MM.1S (cell line): ENCODE measurements around the gene ZNF549.
A peak's percentile ranks its signal among the peaks of the same experiment; 100 is the strongest.

ENCODE experiments used
- DNase-seq: peaks from one replicate; pipeline ENCODE4 v3.0.0-alpha.2; 2015
- H2AFZ ChIP-seq: fragments of 300-600 bp; sonication (generic); 2 replicates; pipeline ENCODE4 v1.6.0; 2016; ENCODE audit warnings: antibody characterized with exemption, low read length
- H3F3A ChIP-seq: fragments of 300-600 bp; sonication (generic); 2 replicates; pipeline ENCODE4 v1.6.1; 2016; ENCODE audit warnings: mild to moderate bottlenecking, antibody characterized with exemption, low read length, moderate library complexity, mixed read lengths; ENCODE audit not compliant: insufficient read depth
- H3K27ac ChIP-seq: fragments of 300-600 bp; sonication (generic); 2 replicates; pipeline ENCODE4 v1.5.1; 2016; ENCODE audit warnings: mild to moderate bottlenecking, low read length
- H3K27me3 ChIP-seq: fragments of 300-600 bp; sonication (generic); replicated peaks from 2 replicates; pipeline ENCODE4 v1.6.0; 2016; ENCODE audit warnings: low read length; ENCODE audit not compliant: insufficient read depth
- H3K36me3 ChIP-seq: fragments of 300-600 bp; sonication (generic); replicated peaks from 2 replicates; pipeline ENCODE4 v1.6.1; 2016; ENCODE audit warnings: mild to moderate bottlenecking, low read length, mixed read lengths; ENCODE audit not compliant: insufficient read depth
- H3K4me1 ChIP-seq: fragments of 300-600 bp; sonication (generic); 2 replicates; pipeline ENCODE4 v1.6.1; 2016; ENCODE audit warnings: low read length, mixed read lengths
- H3K4me2 ChIP-seq: fragments of 300-600 bp; sonication (generic); 2 replicates; pipeline ENCODE4 v1.6.0; 2016; ENCODE audit warnings: low read depth, low read length
- H3K4me3 ChIP-seq: fragments of 300-600 bp; sonication (generic); 2 replicates; pipeline ENCODE4 v1.5.1; 2016; ENCODE audit warnings: low read length, mixed read lengths
- H3K79me2 ChIP-seq: fragments of 300-600 bp; sonication (generic); 2 replicates; pipeline ENCODE4 v1.6.1; 2016; ENCODE audit warnings: mixed run types, low read length, mixed read lengths
- H3K9ac ChIP-seq: fragments of 300-600 bp; sonication (generic); 2 replicates; pipeline ENCODE4 v1.6.1; 2016; ENCODE audit warnings: low read length, mixed read lengths
- H3K9me2 ChIP-seq: fragments of 300-600 bp; sonication (generic); replicated peaks from 2 replicates; pipeline ENCODE4 v1.6.1; 2016; ENCODE audit warnings: mild to moderate bottlenecking, low read length, mixed read lengths; ENCODE audit not compliant: insufficient read depth
- H3K9me3 ChIP-seq: fragments of 300-600 bp; sonication (generic); replicated peaks from 2 replicates; pipeline ENCODE4 v1.6.1; 2016; ENCODE audit warnings: mild to moderate bottlenecking, low read length, mixed read lengths; ENCODE audit not compliant: insufficient read depth
- H4K20me1 ChIP-seq: fragments of 300-600 bp; sonication (generic); 2 replicates; pipeline ENCODE4 v1.6.1; 2016; ENCODE audit warnings: mild to moderate bottlenecking, low read length, moderate library complexity, mixed read lengths; ENCODE audit not compliant: insufficient read depth
- CTCF ChIP-seq: fragments of 300-600 bp; sonication (generic); IDR thresholded peaks from 2 replicates; pipeline ENCODE4 v1.5.1; 2016; ENCODE audit warnings: antibody characterized with exemption, low read length, mixed read lengths
- EZH2 ChIP-seq: fragments of 300-600 bp; sonication (generic); optimal IDR thresholded peaks from 2 replicates; pipeline ENCODE3; 2017; ENCODE audit warnings: low read depth, mild to moderate bottlenecking, antibody characterized with exemption, low read length, mixed read lengths
- EZH2phosphoT487 ChIP-seq: fragments of 300-600 bp; sonication (generic); IDR thresholded peaks from 2 replicates; pipeline ENCODE4 v1.6.1; 2018; ENCODE audit warnings: antibody characterized with exemption, low read length

The ZNF549 gene

GRCh38 chr19:57552432-57552831, 25.3 kb downstream of the ZNF549 start:
- Histone ChIP-seq H3K9me2 (no peaks in the 10 kb centered on the region), H2AFZ (no peak overlapping the region), H3F3A (no peaks in the 10 kb centered on the region), H3K27ac (no peak overlapping the region), H3K9ac (no peak overlapping the region), H4K20me1 (no peaks in the 10 kb centered on the region), H3K27me3 (no peaks in the 10 kb centered on the region), H3K4me2 (no peak overlapping the region), H3K9me3 (no peaks in the 10 kb centered on the region), H3K79me2 (no peaks in the 10 kb centered on the region), H3K36me3 (peaks cover 28% of the 10 kb centered on the region), H3K4me3 (no peak overlapping the region), H3K4me1 (no peaks in the 10 kb centered on the region)
- DNase-seq = no peak
- TF ChIP-seq CTCF (no peak), EZH2phosphoT487 (no peak), EZH2 (no peak)

GRCh38 chr19:57557659-57558058, 30.5 kb downstream of the ZNF549 start:
- Histone ChIP-seq H3K4me2 (no peak overlapping the region), H3F3A (peaks cover 5% of the 10 kb centered on the region; the same call in 1 of the 2 replicates), H3K36me3 (peaks cover 8% of the 10 kb centered on the region), H3K9ac (no peak overlapping the region), H4K20me1 (no peaks in the 10 kb centered on the region), H3K79me2 (peaks cover 16% of the 10 kb centered on the region), H3K9me3 (no peaks in the 10 kb centered on the region), H3K4me1 (no peaks in the 10 kb centered on the region), H3K9me2 (no peaks in the 10 kb centered on the region), H3K27me3 (no peaks in the 10 kb centered on the region; the same call in 1 of the 2 replicates), H3K4me3 (no peak overlapping the region), H2AFZ (no peak overlapping the region), H3K27ac (no peak overlapping the region)
- DNase-seq = no peak
- TF ChIP-seq CTCF (no peak), EZH2 (no peak), EZH2phosphoT487 (no peak)

GRCh38 chr19:57558525-57558924, 31.4 kb downstream of the ZNF549 start:
- Histone ChIP-seq H3K27ac (no peak overlapping the region), H3K27me3 (no peaks in the 10 kb centered on the region; the same call in 1 of the 2 replicates), H3K36me3 (peaks cover 7% of the 10 kb centered on the region), H3F3A (peaks cover 5% of the 10 kb centered on the region; the same call in 1 of the 2 replicates), H3K9me2 (no peaks in the 10 kb centered on the region), H3K9me3 (no peaks in the 10 kb centered on the region), H3K79me2 (peaks cover 16% of the 10 kb centered on the region), H3K9ac (no peak overlapping the region), H3K4me2 (peak overlapping the region; percentile 49), H3K4me1 (no peaks in the 10 kb centered on the region), H2AFZ (peak overlapping the region; percentile 76; the same call in 1 of the 2 replicates), H3K4me3 (peak overlapping the region; percentile 92), H4K20me1 (no peaks in the 10 kb centered on the region)
- TF ChIP-seq EZH2 (no peak), CTCF (no peak), EZH2phosphoT487 (no peak)
- no peak for DNase-seq
